ENCODE data around the gene TMEM135. TPM values are rescaled to one million over a fixed set of nuclear protein-coding genes. Genes with fewer than 3 reads are reported as not detected.
A peak's percentile ranks its signal among the peaks of the same experiment; 100 is the strongest.
"Not testable (repeated sequence)": the region's sequence is repeated elsewhere in the genome, so short reads cannot be mapped to it uniquely, and the experiment has no call there.

The TMEM135 gene
- total RNA-seq, 1 experiment from 2014 or later, result 65.5 TPM

DNA sequence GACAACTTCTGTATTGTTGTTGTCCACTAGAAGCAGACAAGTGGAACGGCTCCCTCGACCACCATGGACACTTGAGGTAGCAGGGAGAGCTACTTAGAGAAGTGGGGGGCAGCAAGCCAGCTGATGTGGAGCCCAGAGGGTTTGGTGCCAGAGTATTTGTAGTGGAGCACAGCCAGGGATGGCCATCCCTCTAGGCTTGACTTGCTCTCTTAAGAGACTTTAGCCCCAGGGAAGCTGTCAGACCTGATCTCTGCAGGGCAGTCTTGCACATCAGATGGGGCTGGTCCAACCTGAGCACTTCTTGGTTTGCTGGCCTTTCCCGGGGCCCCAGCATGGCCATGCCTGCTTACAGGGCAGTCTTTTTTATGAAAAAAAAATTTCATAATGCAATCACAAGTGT is 15.0 kb upstream of the TMEM135 start:
- ChIA-PET CTCF (no interaction called here), POLR2A (no interaction called here)
- no peak for DNase-seq (ENCODE audit: low read depth, low spot score)
- no peak overlapping the region for H3K4me3 ChIP-seq (ENCODE audit: low read depth in 2 of 2, low read length in 2 of 2)
- H3K4me1 ChIP-seq (ENCODE audit: control insufficient read depth, insufficient read depth, low read length), result no peaks in the 10 kb centered on the region
- intact Hi-C loops (cut with micrococcal nuclease; ENCODE audit: unreplicated experiment), result no loop called here
- no peaks in the 10 kb centered on the region for H3K9me3 ChIP-seq (ENCODE audit: control insufficient read depth, insufficient read depth, low read depth, low read length)
- H3K27ac ChIP-seq (ENCODE audit: low read length), result no peak overlapping the region
- BruUV-seq (replicated peaks), result no TSS peak
- ATAC-seq, result peak; percentile 48
- no peaks in the 10 kb centered on the region for H3K36me3 ChIP-seq (ENCODE audit: control insufficient read depth, insufficient read depth, low read length)
- TF ChIP-seq TCF7L2 (IDR thresholded peaks at IDR 0.05; ENCODE audit: low read depth, low read length) (no peak), SIN3A (IDR thresholded peaks at IDR 0.05; ENCODE audit: borderline replicate concordance, insufficient read depth, low read depth, low read length) (no peak), POLR2AphosphoS5 (IDR thresholded peaks at IDR 0.05; ENCODE audit: low read depth, low read length) (no peak)
- TF ChIP-seq, protein P1, sequence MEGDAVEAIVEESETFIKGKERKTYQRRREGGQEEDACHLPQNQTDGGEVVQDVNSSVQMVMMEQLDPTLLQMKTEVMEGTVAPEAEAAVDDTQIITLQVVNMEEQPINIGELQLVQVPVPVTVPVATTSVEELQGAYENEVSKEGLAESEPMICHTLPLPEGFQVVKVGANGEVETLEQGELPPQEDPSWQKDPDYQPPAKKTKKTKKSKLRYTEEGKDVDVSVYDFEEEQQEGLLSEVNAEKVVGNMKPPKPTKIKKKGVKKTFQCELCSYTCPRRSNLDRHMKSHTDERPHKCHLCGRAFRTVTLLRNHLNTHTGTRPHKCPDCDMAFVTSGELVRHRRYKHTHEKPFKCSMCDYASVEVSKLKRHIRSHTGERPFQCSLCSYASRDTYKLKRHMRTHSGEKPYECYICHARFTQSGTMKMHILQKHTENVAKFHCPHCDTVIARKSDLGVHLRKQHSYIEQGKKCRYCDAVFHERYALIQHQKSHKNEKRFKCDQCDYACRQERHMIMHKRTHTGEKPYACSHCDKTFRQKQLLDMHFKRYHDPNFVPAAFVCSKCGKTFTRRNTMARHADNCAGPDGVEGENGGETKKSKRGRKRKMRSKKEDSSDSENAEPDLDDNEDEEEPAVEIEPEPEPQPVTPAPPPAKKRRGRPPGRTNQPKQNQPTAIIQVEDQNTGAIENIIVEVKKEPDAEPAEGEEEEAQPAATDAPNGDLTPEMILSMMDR (IDR thresholded peaks at IDR 0.05), result no peak
- TF ChIP-seq, protein P2, sequence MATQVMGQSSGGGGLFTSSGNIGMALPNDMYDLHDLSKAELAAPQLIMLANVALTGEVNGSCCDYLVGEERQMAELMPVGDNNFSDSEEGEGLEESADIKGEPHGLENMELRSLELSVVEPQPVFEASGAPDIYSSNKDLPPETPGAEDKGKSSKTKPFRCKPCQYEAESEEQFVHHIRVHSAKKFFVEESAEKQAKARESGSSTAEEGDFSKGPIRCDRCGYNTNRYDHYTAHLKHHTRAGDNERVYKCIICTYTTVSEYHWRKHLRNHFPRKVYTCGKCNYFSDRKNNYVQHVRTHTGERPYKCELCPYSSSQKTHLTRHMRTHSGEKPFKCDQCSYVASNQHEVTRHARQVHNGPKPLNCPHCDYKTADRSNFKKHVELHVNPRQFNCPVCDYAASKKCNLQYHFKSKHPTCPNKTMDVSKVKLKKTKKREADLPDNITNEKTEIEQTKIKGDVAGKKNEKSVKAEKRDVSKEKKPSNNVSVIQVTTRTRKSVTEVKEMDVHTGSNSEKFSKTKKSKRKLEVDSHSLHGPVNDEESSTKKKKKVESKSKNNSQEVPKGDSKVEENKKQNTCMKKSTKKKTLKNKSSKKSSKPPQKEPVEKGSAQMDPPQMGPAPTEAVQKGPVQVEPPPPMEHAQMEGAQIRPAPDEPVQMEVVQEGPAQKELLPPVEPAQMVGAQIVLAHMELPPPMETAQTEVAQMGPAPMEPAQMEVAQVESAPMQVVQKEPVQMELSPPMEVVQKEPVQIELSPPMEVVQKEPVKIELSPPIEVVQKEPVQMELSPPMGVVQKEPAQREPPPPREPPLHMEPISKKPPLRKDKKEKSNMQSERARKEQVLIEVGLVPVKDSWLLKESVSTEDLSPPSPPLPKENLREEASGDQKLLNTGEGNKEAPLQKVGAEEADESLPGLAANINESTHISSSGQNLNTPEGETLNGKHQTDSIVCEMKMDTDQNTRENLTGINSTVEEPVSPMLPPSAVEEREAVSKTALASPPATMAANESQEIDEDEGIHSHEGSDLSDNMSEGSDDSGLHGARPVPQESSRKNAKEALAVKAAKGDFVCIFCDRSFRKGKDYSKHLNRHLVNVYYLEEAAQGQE (IDR thresholded peaks at IDR 0.05; ENCODE audit: insufficient read depth in 1 of 2, low read depth in 2 of 2, low read length in 1 of 2), result no peak
- in situ Hi-C loops (cut with HindIII; ENCODE audit: low pct_unique_long_range_greater_than_20kb, low sequenced_read_pairs), result no loop called here
- no peaks in the 10 kb centered on the region for H3K27me3 ChIP-seq (ENCODE audit: control insufficient read depth, insufficient read depth, low read length)

DNA sequence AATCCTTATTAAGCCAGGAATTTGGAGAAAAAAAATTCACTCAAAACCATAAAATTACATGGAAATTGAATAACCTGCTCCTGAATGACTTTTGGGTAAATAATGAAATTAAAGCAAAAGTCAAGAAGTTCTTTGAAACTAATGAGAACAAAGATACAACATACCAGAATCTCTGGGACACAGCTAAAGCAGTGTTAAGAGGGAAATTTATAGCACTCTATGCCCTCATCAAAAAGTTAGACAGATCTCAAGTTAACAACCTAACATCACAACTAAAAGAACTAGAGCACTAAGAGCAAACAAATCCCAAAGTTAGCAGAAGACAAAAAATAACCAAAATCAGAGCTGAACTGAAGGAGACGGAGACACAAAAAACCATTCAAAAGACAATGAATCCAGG is 11.3 kb upstream of the TMEM135 start:
- H3K36me3 ChIP-seq (ENCODE audit: control insufficient read depth, insufficient read depth, low read length); H3K4me3 ChIP-seq (ENCODE audit: low read depth in 2 of 2, low read length in 2 of 2); POLR2A ChIA-PET; intact Hi-C loops (cut with micrococcal nuclease; ENCODE audit: unreplicated experiment); DNase-seq (ENCODE audit: low read depth, low spot score); ATAC-seq; BruUV-seq (replicated peaks); H3K9me3 ChIP-seq (ENCODE audit: control insufficient read depth, insufficient read depth, low read depth, low read length); H3K27ac ChIP-seq (ENCODE audit: low read length); H3K4me1 ChIP-seq (ENCODE audit: control insufficient read depth, insufficient read depth, low read length); in situ Hi-C loops (cut with HindIII; ENCODE audit: low pct_unique_long_range_greater_than_20kb, low sequenced_read_pairs); H3K27me3 ChIP-seq (ENCODE audit: control insufficient read depth, insufficient read depth, low read length); CTCF ChIA-PET: not testable (repeated sequence)

DNA sequence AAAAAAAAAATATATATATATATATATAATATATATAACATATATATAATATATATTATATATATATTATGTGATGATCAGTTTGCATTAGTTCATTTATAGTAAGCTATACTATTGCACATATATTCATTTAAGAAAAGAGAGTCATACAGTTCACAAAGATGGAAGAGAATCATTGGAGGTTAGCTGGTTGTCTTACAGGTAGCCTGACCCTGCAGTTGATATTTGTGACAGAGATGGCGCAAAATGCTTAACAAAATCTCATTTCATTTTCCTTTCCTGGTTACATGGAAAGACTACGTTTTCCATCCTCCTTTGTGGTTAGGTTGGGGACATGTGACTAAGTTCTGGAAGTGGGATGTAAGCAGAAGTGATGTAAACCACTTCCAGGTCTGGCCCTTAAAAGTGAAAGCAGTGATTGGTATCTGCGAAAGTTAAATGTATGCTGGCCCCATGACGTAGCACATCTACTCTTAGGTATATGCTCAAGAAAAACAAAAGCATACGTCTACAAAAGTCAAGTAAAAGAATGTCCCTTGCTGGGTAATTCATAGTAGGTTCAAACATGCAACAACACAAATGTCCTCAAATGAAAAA is 7.2 kb upstream of the TMEM135 start:
- Histone ChIP-seq H3K27me3 (ENCODE audit: control insufficient read depth, insufficient read depth, low read length) (no peaks in the 10 kb centered on the region), H3K4me3 (ENCODE audit: low read depth in 2 of 2, low read length in 2 of 2) (no peak overlapping the region), H3K36me3 (ENCODE audit: control insufficient read depth, insufficient read depth, low read length) (no peaks in the 10 kb centered on the region), H3K4me1 (ENCODE audit: control insufficient read depth, insufficient read depth, low read length) (peaks cover 11% of the 10 kb centered on the region; the same call in 1 of the 2 replicates), H3K9me3 (ENCODE audit: control insufficient read depth, insufficient read depth, low read depth, low read length) (no peaks in the 10 kb centered on the region), H3K27ac (ENCODE audit: low read length) (peak overlapping the region; percentile 39)
- intact Hi-C loops (cut with micrococcal nuclease; ENCODE audit: unreplicated experiment) (no loop called here), in situ Hi-C loops (cut with HindIII; ENCODE audit: low pct_unique_long_range_greater_than_20kb, low sequenced_read_pairs) (no loop called here)
- POLR2A ChIA-PET, result no interaction called here
- TF ChIP-seq TCF7L2 (IDR thresholded peaks at IDR 0.05; ENCODE audit: low read depth, low read length), result no peak
- no peak for TF ChIP-seq POLR2AphosphoS5 (IDR thresholded peaks at IDR 0.05; ENCODE audit: low read depth, low read length)
- no TSS peak for BruUV-seq (replicated peaks)
- ATAC-seq, result no peak
- no peak for DNase-seq (ENCODE audit: low read depth, low spot score)
- CTCF ChIA-PET, result no interaction called here
